HUDEP-2 (cell line): Measurements from ENCODE around the gene OPRL1.
"Not testable (repeated sequence)": the region's sequence is repeated elsewhere in the genome, so short reads cannot be mapped to it uniquely, and the experiment has no call there.

ENCODE experiments used
- DNase-seq, 76 experiments: peaks; one replicate each; lab custom pipeline; 2025; ENCODE audit not compliant: unreplicated experiment in 76 of 76; lab: John Stamatoyannopoulos, UW

Gene OPRL1

GRCh38 chr20:64114356-64114971 lies 34.6 kb downstream of the OPRL1 start:
- no peak for DNase-seq

- DNase-seq = no peak
Measured at GRCh38 chr20:64115171-64115911, 35.5 kb downstream of the OPRL1 start.

- DNase-seq = no peak
Measured at GRCh38 chr20:64116016-64116415, 36.1 kb downstream of the OPRL1 start.

- DNase-seq = no peak
Measured at GRCh38 chr20:64116541-64117431, 36.9 kb downstream of the OPRL1 start.

GRCh38 chr20:64117432-64117777 lies 37.5 kb downstream of the OPRL1 start:
- DNase-seq = not testable (repeated sequence)

GRCh38 chr20:64119301-64119680 lies 39.4 kb downstream of the OPRL1 start:
- DNase-seq = no peak

- DNase-seq = no peak
Measured at GRCh38 chr20:64119681-64120341, 39.9 kb downstream of the OPRL1 start.

GRCh38 chr20:64121586-64121985 lies 41.7 kb downstream of the OPRL1 start:
- no peak for DNase-seq

GRCh38 chr20:64122927-64123326 lies 43.0 kb downstream of the OPRL1 start:
- not testable (repeated sequence) for DNase-seq

- not testable (repeated sequence) for DNase-seq
Measured at GRCh38 chr20:64123517-64123916, 43.6 kb downstream of the OPRL1 start.

- DNase-seq = no peak
Measured at GRCh38 chr20:64129146-64129782, 49.4 kb downstream of the OPRL1 start.

GRCh38 chr20:64130271-64130670 lies 50.4 kb downstream of the OPRL1 start:
- DNase-seq = no peak

- DNase-seq = no peak
Measured at GRCh38 chr20:64130876-64131275, 51.0 kb downstream of the OPRL1 start.

- DNase-seq = peak in 39 of 76 experiments; percentile 3 to 54 (median 21)
Measured at GRCh38 chr20:64131406-64131805, 51.5 kb downstream of the OPRL1 start.

GRCh38 chr20:64133951-64134407 lies 54.1 kb downstream of the OPRL1 start:
- DNase-seq = no peak

- DNase-seq = not testable (repeated sequence)
Measured at GRCh38 chr20:64134744-64135143, 54.9 kb downstream of the OPRL1 start.

- no peak for DNase-seq
Measured at GRCh38 chr20:64136004-64136710, 56.3 kb downstream of the OPRL1 start.

- no peak for DNase-seq
Measured at GRCh38 chr20:64137598-64138031, 57.7 kb downstream of the OPRL1 start.

- DNase-seq = no peak
Measured at GRCh38 chr20:64138276-64138815, 58.5 kb downstream of the OPRL1 start.
